ENCODE measurements around the gene SLC9A9. TPM values are rescaled to one million over a fixed set of nuclear protein-coding genes. Genes with fewer than 3 reads are reported as not detected.
A peak's percentile ranks its signal among the peaks of the same experiment; 100 is the strongest.

SLC9A9 gene
- total RNA-seq, 3 donors from 2014 or later (not counting 1 experiment from before 2014, with no cell fraction given): 24.0 to 29.1 (median 27.2) TPM

DNA sequence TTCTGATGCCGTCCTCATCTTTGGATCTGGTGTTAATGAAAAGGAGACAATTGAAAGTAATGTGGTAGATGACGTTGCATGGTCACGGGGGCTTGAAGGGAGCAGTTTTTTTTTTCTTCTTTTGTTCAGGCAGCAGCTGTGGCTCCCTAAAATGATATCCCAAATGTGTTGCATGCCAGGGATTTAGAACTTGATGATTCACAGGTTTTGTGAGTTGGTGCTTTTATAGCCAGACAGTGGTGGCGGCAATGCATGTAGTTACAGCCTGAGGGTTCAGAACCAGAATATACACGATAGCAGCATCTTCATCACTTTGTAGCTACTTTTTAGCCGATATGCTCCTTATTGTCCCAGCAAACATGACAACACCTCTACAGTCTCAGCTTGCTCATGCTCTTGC is 595.3 kb downstream of the SLC9A9 start:
- intact Hi-C loops (cut with micrococcal nuclease): no loop called here
- H3K4me1 Mint-ChIP-seq: peaks cover 47 to 56% of the 10 kb centered on the region in 2 donors
- H3K4me3 Mint-ChIP-seq: no peak overlapping the region
- TF ChIP-seq, protein P1, sequence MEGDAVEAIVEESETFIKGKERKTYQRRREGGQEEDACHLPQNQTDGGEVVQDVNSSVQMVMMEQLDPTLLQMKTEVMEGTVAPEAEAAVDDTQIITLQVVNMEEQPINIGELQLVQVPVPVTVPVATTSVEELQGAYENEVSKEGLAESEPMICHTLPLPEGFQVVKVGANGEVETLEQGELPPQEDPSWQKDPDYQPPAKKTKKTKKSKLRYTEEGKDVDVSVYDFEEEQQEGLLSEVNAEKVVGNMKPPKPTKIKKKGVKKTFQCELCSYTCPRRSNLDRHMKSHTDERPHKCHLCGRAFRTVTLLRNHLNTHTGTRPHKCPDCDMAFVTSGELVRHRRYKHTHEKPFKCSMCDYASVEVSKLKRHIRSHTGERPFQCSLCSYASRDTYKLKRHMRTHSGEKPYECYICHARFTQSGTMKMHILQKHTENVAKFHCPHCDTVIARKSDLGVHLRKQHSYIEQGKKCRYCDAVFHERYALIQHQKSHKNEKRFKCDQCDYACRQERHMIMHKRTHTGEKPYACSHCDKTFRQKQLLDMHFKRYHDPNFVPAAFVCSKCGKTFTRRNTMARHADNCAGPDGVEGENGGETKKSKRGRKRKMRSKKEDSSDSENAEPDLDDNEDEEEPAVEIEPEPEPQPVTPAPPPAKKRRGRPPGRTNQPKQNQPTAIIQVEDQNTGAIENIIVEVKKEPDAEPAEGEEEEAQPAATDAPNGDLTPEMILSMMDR (IDR thresholded peaks at IDR 0.05): no peak
- DNase-seq: no peak
- ATAC-seq: no peak
- H3K27me3 Mint-ChIP-seq (ENCODE audit: low read depth in 2 of 2): no peaks in the 10 kb centered on the region
- H3K36me3 ChIP-seq (ENCODE audit: control insufficient read depth, insufficient read depth, low read length): no peaks in the 10 kb centered on the region
- H3K27ac Mint-ChIP-seq: no peak overlapping the region
- H3K4me1 ChIP-seq (ENCODE audit: control insufficient read depth, insufficient read depth, low read length): peaks cover 19% of the 10 kb centered on the region
- H3K36me3 Mint-ChIP-seq: no peaks in the 10 kb centered on the region
- no peak overlapping the region for H3K27ac ChIP-seq (ENCODE audit: low read length)
- no peaks in the 10 kb centered on the region for H3K27me3 ChIP-seq (ENCODE audit: control insufficient read depth, insufficient read depth, low read length)
- 98% methylated on average over 6 of the region's 6 CpGs for WGBS (ENCODE audit: insufficient coverage)
- peaks cover 0 to 2% of the 10 kb centered on the region in 2 donors for H3K9me3 Mint-ChIP-seq
- no peak overlapping the region for H3K4me3 ChIP-seq (ENCODE audit: low read length)
- H3K9me3 ChIP-seq (ENCODE audit: control insufficient read depth, insufficient read depth, low read length): no peaks in the 10 kb centered on the region

DNA sequence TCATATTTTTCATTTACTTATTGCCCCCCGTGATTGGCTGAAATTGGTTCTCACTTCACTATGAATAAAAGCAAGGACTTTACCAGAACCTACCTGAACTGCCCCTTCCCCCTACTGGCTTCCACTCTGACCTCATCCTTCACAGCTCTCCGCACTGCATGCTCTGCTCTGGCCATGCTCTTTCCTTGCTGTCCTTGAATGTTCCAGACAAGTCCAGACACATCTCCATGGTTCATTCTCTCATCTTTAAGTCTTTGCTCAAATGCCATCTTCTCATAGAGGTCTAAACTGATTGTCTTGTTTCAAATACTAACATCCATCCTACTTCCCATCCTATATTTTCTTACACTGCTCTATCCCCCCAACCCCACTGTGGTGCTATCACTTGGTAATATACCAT is 599.3 kb downstream of the SLC9A9 start:
- Histone ChIP-seq H3K27ac (ENCODE audit: low read length) (peak overlapping the region; percentile 12), H3K9me3 (ENCODE audit: control insufficient read depth, insufficient read depth, low read length) (no peaks in the 10 kb centered on the region), H3K4me3 (ENCODE audit: low read length) (no peak overlapping the region), H3K36me3 (ENCODE audit: control insufficient read depth, insufficient read depth, low read length) (no peaks in the 10 kb centered on the region), H3K27me3 (ENCODE audit: control insufficient read depth, insufficient read depth, low read length) (no peaks in the 10 kb centered on the region), H3K4me1 (ENCODE audit: control insufficient read depth, insufficient read depth, low read length) (peaks cover 28% of the 10 kb centered on the region)
- H3K4me3 Mint-ChIP-seq: peak overlapping the region; percentile 25
- H3K27me3 Mint-ChIP-seq (ENCODE audit: low read depth in 2 of 2): no peaks in the 10 kb centered on the region
- 95% methylated on average over 2 of the region's 2 CpGs for WGBS (ENCODE audit: insufficient coverage)
- no peaks in the 10 kb centered on the region for H3K36me3 Mint-ChIP-seq
- intact Hi-C loops (cut with micrococcal nuclease): loop anchor here (10.0 kb wide), 1 partner anchor 196 kb away; no protein-coding TSS in a partner anchor
- H3K27ac Mint-ChIP-seq: peak overlapping the region; percentile 80 to 88
- peaks cover 0 to 2% of the 10 kb centered on the region in 2 donors for H3K9me3 Mint-ChIP-seq
- TF ChIP-seq, protein P1 (IDR thresholded peaks at IDR 0.05): no peak
- peaks cover 60 to 72% of the 10 kb centered on the region in 2 donors for H3K4me1 Mint-ChIP-seq
- DNase-seq (no peak), ATAC-seq (no peak)

DNA sequence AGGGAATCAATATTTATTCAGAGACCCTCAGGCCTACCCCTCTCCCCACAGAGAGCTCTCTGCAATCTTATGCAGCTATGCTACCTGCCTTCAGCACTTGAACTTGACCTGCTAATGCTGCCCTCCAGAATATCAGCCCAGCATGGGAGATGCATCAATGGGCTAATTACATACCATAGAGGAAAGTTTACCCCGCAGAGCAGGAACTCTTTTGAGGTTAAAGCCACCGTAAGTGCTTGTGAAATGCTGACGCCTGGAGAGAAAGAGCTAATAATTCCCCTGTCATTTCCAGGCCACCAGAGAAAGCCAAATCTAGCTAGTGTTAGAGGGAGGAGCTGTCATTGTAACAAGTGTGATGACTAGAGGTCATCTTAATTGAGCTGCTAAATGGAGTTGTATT is 601.2 kb downstream of the SLC9A9 start:
- Histone ChIP-seq H3K4me3 (ENCODE audit: low read length) (no peak overlapping the region), H3K27ac (ENCODE audit: low read length) (peak overlapping the region; percentile 75), H3K36me3 (ENCODE audit: control insufficient read depth, insufficient read depth, low read length) (no peaks in the 10 kb centered on the region), H3K27me3 (ENCODE audit: control insufficient read depth, insufficient read depth, low read length) (no peaks in the 10 kb centered on the region), H3K9me3 (ENCODE audit: control insufficient read depth, insufficient read depth, low read length) (no peaks in the 10 kb centered on the region), H3K4me1 (ENCODE audit: control insufficient read depth, insufficient read depth, low read length) (peaks cover 26% of the 10 kb centered on the region)
- H3K36me3 Mint-ChIP-seq: no peaks in the 10 kb centered on the region
- intact Hi-C loops (cut with micrococcal nuclease): loop anchor here (1.0 to 10.0 kb wide), 3 partner anchors 34 to 198 kb away; no protein-coding TSS in a partner anchor
- ATAC-seq: peak; percentile 89 to 96 (median 93)
- H3K4me3 Mint-ChIP-seq: peak overlapping the region; percentile 78
- peaks cover 70 to 71% of the 10 kb centered on the region in 2 donors for H3K4me1 Mint-ChIP-seq
- TF ChIP-seq, protein P1 (IDR thresholded peaks at IDR 0.05): no peak
- H3K27me3 Mint-ChIP-seq (ENCODE audit: low read depth in 2 of 2): no peaks in the 10 kb centered on the region
- DNase-seq: peak in 1 of 2 donors; percentile 9
- peak overlapping the region; percentile 80 to 88 for H3K27ac Mint-ChIP-seq
- WGBS (ENCODE audit: insufficient coverage): 46% methylated on average over 3 of the region's 3 CpGs
- H3K9me3 Mint-ChIP-seq: peaks cover 0 to 2% of the 10 kb centered on the region in 2 donors

DNA sequence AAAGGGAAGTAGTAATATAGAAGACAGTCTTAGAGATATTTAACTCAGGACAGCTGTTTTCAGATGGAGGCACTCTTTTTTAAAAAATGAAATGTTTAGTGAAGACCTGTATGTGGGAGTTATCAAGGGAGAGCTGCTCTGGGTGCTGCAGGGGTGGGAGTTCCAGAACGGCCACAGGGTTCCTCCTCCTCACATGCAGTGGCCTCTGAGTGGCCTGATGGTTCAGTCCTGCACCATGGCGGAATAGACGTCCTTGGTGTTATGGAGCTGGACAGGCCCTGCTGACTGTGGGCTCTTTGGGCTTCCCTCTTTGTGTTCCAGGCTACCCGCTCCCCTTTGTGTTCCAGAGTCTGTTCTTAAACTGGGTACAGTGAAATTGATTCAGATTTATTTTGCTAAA is 602.6 kb downstream of the SLC9A9 start:
- intact Hi-C loops (cut with micrococcal nuclease): loop anchor here (2.0 to 10.0 kb wide), 2 partner anchors 75 to 199 kb away; no protein-coding TSS in a partner anchor
- H3K9me3 ChIP-seq (ENCODE audit: control insufficient read depth, insufficient read depth, low read length): no peaks in the 10 kb centered on the region
- Mint-ChIP-seq H3K27ac (peak overlapping the region; percentile 30 to 80), H3K27me3 (ENCODE audit: low read depth in 2 of 2) (no peaks in the 10 kb centered on the region), H3K4me1 (peaks cover 78% of the 10 kb centered on the region in 2 donors), H3K36me3 (no peaks in the 10 kb centered on the region), H3K9me3 (peaks cover 0 to 2% of the 10 kb centered on the region in 2 donors), H3K4me3 (no peak overlapping the region)
- DNase-seq: no peak
- no peaks in the 10 kb centered on the region for H3K27me3 ChIP-seq (ENCODE audit: control insufficient read depth, insufficient read depth, low read length)
- H3K4me3 ChIP-seq (ENCODE audit: low read length): no peak overlapping the region
- TF ChIP-seq, protein P1 (IDR thresholded peaks at IDR 0.05): no peak
- 88% methylated on average over 4 of the region's 4 CpGs for WGBS (ENCODE audit: insufficient coverage)
- no peaks in the 10 kb centered on the region for H3K36me3 ChIP-seq (ENCODE audit: control insufficient read depth, insufficient read depth, low read length)
- peaks cover 26% of the 10 kb centered on the region for H3K4me1 ChIP-seq (ENCODE audit: control insufficient read depth, insufficient read depth, low read length)
- ATAC-seq: no peak
- no peak overlapping the region for H3K27ac ChIP-seq (ENCODE audit: low read length)

Measured in natural killer cell (primary cell).